SKM-1 treated with dmso at 0.1 percent for 144 hours (cell line): ENCODE results near the gene TFAP2A.

Source experiments
- DNase-seq: peaks from one replicate; lab custom pipeline; 2025; ENCODE audit not compliant: unreplicated experiment; lab: John Stamatoyannopoulos, UW

The TFAP2A gene

GRCh38 chr6:10384091-10384609 lies 30.7 kb downstream of the TFAP2A start:
- DNase-seq, result no peak

GRCh38 chr6:10383331-10384090 lies 31.4 kb downstream of the TFAP2A start:
- no peak for DNase-seq

GRCh38 chr6:10382728-10383330 lies 32.0 kb downstream of the TFAP2A start:
- DNase-seq, result no peak

- no peak for DNase-seq
These were observed 32.6 kb downstream of the TFAP2A start for GRCh38 chr6:10382322-10382721.

GRCh38 chr6:10381830-10382208 lies 33.1 kb downstream of the TFAP2A start:
- no peak for DNase-seq

GRCh38 chr6:10381133-10381829 lies 33.6 kb downstream of the TFAP2A start:
- DNase-seq, result no peak

GRCh38 chr6:10375391-10375969 lies 39.4 kb downstream of the TFAP2A start:
- no peak for DNase-seq

- no peak for DNase-seq
These were observed 41.1 kb downstream of the TFAP2A start for GRCh38 chr6:10373642-10374359.

- DNase-seq, result no peak
These were observed 45.0 kb downstream of the TFAP2A start for GRCh38 chr6:10369896-10370295.

- DNase-seq, result no peak
These were observed 46.0 kb downstream of the TFAP2A start for GRCh38 chr6:10368861-10369260.

- DNase-seq, result no peak
These were observed 51.0 kb downstream of the TFAP2A start for GRCh38 chr6:10363911-10364310.

GRCh38 chr6:10362300-10362699 lies 52.6 kb downstream of the TFAP2A start:
- DNase-seq, result no peak

GRCh38 chr6:10361428-10361827 lies 53.4 kb downstream of the TFAP2A start:
- no peak for DNase-seq

GRCh38 chr6:10359581-10359980 lies 55.3 kb downstream of the TFAP2A start:
- DNase-seq, result no peak

- DNase-seq, result no peak
These were observed 59.7 kb downstream of the TFAP2A start for GRCh38 chr6:10355115-10355702.

- no peak for DNase-seq
These were observed 63.1 kb downstream of the TFAP2A start for GRCh38 chr6:10351791-10352190.

GRCh38 chr6:10350720-10351119 lies 64.2 kb downstream of the TFAP2A start:
- DNase-seq, result no peak

- no peak for DNase-seq
These were observed 67.1 kb downstream of the TFAP2A start for GRCh38 chr6:10347561-10348327.
